Small intestine (tissue), 7 donors: ENCODE results near the gene CCDC137. TPM values are rescaled to one million over a fixed set of nuclear protein-coding genes. Genes with fewer than 3 reads are reported as not detected.

ENCODE experiments used
- DNase-seq, 2 donors: peaks; one replicate each; pipeline versions ENCODE4 v3.0.0 to v3.0.0-alpha.2; 2013
- FAIRE-seq: peaks from 2 replicates; lab custom pipeline; 2012; peaks lifted over from hg19 to GRCh38; lab: Jason Lieb, UNC
- H3K27ac ChIP-seq, 3 donors: one replicate each; pipeline ENCODE4 v1.5.1; 2013; ENCODE audit warnings: low read length in 2 of 3, mild to moderate bottlenecking in 2 of 3, control low read depth in 1 of 3, inconsistent platforms in 1 of 3, low read depth in 1 of 3, moderate library complexity in 1 of 3
- H3K27me3 ChIP-seq, 3 donors: one replicate each; pipeline ENCODE4 v1.6.1; 2013; ENCODE audit warnings: low read length in 3 of 3, inconsistent platforms in 1 of 3; ENCODE audit not compliant: control insufficient read depth in 3 of 3, insufficient read depth in 3 of 3
- H3K36me3 ChIP-seq, 3 donors: one replicate each; pipeline ENCODE4 v1.6.1; 2013; ENCODE audit warnings: low read length in 3 of 3, inconsistent platforms in 1 of 3, low read depth in 1 of 3, mild to moderate bottlenecking in 1 of 3, moderate library complexity in 1 of 3; ENCODE audit not compliant: control insufficient read depth in 3 of 3, insufficient read depth in 2 of 3
- H3K4me1 ChIP-seq, 3 donors: one replicate each; pipeline ENCODE4 v1.6.1; 2013; ENCODE audit warnings: low read length in 2 of 3, inconsistent platforms in 1 of 3, low read depth in 1 of 3, mild to moderate bottlenecking in 1 of 3, moderate library complexity in 1 of 3; ENCODE audit not compliant: control insufficient read depth in 3 of 3, insufficient read depth in 2 of 3
- H3K4me3 ChIP-seq, 3 donors: one replicate each; pipeline ENCODE4 v1.5.1; 2013; ENCODE audit warnings: low read length in 3 of 3, control low read depth in 1 of 3, inconsistent platforms in 1 of 3, low read depth in 1 of 3, mild to moderate bottlenecking in 1 of 3, moderate library complexity in 1 of 3
- H3K9me3 ChIP-seq, 2 donors: one replicate each; pipeline ENCODE4 v1.6.1; 2013; ENCODE audit warnings: low read depth in 1 of 2, low read length in 1 of 2; ENCODE audit not compliant: control insufficient read depth in 2 of 2, insufficient read depth in 1 of 2
- WGBS, 3 donors: extraction: QIAGEN DNeasy Blood & Tissue Kit; methylation state at CpG; one replicate each; pipeline ENCODE4 v1.1.7; 2013; 5-methylcytosine and 5-hydroxymethylcytosine counted together
- polyA plus RNA-seq, 4 donors: library from polyadenylated mRNA; stranded (reverse) in 3 of 4; unstranded in 1 of 4; fragments of 200-250 nt in 3 of 4; fragments of 120-200 nt in 1 of 4; gene quantifications; one replicate each; pipeline versions ENCODE4 v1.2.1 to v1.2.3, GENCODE V29; 2013
- donor health status: healthy with polysubstance abuse.
- donor health status: control.
- donor health status: control.
- donor health status: Bipolar disorder and iron deficiency.
- donor health status: healthy.

The CCDC137 gene
- polyA plus RNA-seq, 4 donors: 18.1 to 89.2 (median 21.7) TPM

DNA sequence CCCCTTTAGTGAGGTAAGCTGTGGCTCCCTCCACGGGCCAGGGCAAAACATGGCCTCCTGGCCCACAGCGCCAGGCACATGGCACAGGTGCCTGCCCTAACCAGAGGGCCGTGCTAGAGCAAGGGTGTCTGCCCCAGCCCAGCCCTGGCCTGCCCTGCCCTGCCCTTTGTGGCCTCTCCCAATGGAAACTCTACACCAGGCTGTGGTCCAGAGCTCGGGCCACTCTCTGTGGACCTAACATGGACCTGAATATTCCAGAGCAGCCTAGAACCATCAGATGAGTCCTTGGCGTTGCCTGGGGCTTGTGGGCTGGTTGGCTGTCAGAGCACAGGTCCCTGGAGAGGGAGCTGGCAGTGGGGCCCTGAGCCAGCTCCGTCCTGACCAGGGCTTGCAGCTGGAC lies 28.7 kb downstream of the CCDC137 start:
- Histone ChIP-seq H3K27me3 (no peaks in the 10 kb centered on the region), H3K27ac (no peak overlapping the region), H3K9me3 (no peaks in the 10 kb centered on the region), H3K36me3 (peaks cover 13 to 93% (median 34%) of the 10 kb centered on the region in 3 donors), H3K4me1 (no peaks in the 10 kb centered on the region), H3K4me3 (no peak overlapping the region)
- 87 to 98% (median 88%) methylated on average over 6 of the region's 6 CpGs for WGBS, 3 donors
- FAIRE-seq: no peak
- no peak for DNase-seq

DNA sequence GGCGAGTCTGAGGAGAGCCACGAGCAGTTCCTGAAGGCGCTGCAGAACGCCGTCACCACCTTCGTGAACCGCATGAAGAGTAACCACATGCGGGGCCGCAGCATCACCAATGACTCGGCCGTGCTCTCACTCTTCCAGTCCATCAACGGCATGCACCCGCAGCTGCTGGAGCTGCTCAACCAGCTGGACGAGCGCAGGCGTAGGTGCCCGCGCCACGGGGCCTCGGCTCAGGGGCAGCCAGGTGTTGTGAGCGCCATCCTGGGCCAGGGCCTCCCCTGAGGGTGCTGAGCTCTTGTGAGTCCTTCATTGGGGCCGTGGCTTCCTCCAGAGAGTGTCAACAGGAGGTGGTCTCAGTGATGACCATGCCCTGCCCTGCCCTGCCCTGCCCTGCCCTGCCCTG lies 29.3 kb downstream of the CCDC137 start:
- Histone ChIP-seq H3K27ac (no peak overlapping the region), H3K9me3 (no peaks in the 10 kb centered on the region), H3K4me3 (no peak overlapping the region), H3K36me3 (peaks cover 13 to 93% (median 36%) of the 10 kb centered on the region in 3 donors), H3K27me3 (no peaks in the 10 kb centered on the region), H3K4me1 (peaks cover 0 to 3% (median 0%) of the 10 kb centered on the region in 3 donors)
- no peak for DNase-seq
- no peak for FAIRE-seq
- 88 to 91% (median 90%) methylated on average over 22 of the region's 22 CpGs for WGBS, 3 donors

DNA sequence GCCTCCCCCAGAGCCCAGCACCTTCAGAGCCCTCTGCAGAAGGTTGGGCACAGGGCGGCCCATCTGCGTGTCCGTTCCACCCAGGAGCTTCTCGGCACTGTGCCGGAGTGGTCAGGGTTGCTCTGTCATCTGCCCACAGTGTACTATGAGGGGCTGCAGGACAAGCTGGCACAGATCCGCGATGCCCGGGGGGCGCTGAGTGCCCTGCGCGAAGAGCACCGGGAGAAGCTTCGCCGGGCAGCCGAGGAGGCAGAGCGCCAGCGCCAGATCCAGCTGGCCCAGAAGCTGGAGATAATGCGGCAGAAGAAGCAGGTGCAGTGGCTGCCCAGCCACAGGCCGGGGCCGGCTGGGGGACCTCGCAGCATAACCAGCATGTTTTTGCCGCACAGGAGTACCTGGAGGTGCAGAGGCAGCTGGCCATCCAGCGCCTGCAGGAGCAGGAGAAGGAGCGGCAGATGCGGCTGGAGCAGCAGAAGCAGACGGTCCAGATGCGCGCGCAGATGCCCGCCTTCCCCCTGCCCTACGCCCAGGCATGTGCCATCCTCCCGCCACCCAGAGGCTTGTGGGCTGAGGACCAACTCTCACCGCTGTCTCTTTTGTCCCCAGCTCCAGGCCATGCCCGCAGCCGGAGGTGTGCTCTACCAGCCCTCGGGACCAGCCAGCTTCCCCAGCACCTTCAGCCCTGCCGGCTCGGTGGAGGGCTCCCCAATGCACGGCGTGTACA lies 29.8 kb downstream of the CCDC137 start:
- 91 to 96% (median 94%) methylated on average over 37 to 40 of the region's 40 CpGs for WGBS, 3 donors
- DNase-seq (no peak), FAIRE-seq (no peak)
- H3K4me3 ChIP-seq: no peak overlapping the region
- H3K9me3 ChIP-seq: no peaks in the 10 kb centered on the region
- H3K4me1 ChIP-seq: peaks cover 0 to 9% (median 0%) of the 10 kb centered on the region in 3 donors
- H3K27ac ChIP-seq: no peak overlapping the region
- peaks cover 13 to 93% (median 36%) of the 10 kb centered on the region in 3 donors for H3K36me3 ChIP-seq
- H3K27me3 ChIP-seq: no peaks in the 10 kb centered on the region

DNA sequence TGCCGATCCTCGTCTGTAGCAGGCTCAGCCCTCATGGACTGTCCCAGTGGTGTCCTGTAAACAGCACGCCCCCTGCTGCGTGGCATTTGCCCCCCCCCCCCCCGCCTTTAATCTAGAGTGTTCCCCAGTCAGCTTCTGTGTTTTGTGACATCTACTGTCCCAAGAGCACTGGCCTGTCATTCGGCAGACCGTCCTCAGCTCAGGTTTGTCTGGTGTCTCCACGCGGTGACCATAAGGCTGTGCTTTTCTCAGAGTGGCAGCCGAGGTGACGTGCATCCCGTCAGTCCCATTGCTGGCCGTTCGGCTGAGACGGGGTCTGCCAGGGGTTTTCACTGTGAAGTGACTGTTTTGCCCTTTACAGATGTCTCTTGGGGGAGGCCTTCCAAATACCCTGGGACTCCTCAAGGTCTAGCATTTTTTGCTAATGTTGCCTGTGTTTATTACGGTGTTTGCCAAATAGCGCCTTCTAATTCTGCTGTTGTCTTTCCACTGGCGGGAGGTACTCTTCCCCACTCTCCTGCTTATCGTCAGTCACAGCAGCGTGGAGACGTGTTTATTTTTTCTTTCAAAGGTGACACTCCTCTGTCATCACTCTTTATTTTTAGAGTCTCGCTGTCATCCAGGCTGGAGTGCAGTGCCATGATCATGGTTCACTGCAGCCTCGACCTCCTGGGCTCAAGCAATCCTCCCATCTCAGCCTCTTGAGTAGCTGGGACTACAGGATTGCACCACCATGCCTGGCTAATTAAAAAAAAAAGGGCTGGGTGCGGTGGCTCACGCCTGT lies 30.9 kb downstream of the CCDC137 start:
- Histone ChIP-seq H3K9me3 (no peaks in the 10 kb centered on the region), H3K27ac (no peak overlapping the region), H3K36me3 (peaks cover 13 to 86% (median 32%) of the 10 kb centered on the region in 3 donors), H3K27me3 (no peaks in the 10 kb centered on the region), H3K4me3 (no peak overlapping the region), H3K4me1 (peaks cover 0 to 14% (median 0%) of the 10 kb centered on the region in 3 donors)
- WGBS, 3 donors: 86 to 90% (median 88%) methylated on average over 25 of the region's 25 CpGs
- DNase-seq (no peak), FAIRE-seq (no peak)

DNA sequence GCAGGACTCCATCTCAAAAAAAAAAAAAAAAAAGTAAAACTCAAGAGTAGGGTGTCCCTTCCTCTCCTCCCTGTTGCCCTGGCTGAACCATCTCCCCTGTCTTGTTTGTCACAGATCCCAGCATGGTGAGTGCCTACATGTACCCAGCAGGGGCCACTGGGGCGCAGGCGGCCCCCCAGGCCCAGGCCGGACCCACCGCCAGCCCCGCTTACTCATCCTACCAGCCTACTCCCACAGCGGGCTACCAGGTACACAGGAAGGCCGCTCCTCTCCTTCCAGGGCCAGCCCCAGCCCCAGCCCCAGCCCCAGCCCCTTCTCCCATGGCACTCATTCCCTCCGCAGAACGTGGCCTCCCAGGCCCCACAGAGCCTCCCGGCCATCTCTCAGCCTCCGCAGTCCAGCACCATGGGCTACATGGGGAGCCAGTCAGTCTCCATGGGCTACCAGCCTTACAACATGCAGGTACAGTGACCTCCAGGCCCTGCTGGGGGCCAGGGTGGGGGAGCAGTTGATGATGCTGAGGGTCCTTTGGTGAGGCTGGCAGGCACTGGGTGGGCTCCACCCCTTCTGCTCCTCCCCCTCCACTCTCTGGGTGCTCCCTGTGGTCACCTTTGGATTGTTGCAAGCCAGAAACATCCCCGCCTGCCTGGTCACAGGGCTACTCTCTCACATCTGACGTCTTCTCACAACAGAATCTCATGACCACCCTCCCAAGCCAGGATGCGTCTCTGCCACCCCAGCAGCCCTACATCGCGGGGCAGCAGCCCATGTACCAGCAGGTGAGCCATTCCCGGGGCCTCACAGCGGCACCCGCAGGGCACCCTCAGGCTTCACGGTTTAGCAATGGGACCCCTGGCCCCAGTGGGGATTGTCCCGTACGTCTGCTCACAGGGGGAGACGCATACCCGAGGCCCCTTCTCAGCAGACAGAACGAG lies 34.1 kb downstream of the CCDC137 start:
- 87 to 89% (median 88%) methylated on average over 25 of the region's 25 CpGs for WGBS, 3 donors
- Histone ChIP-seq H3K4me1 (peaks cover 0 to 21% (median 0%) of the 10 kb centered on the region in 3 donors), H3K27ac (no peak overlapping the region), H3K4me3 (peak overlapping the region in 1 of 3 donors; percentile 88), H3K9me3 (no peaks in the 10 kb centered on the region), H3K36me3 (peaks cover 9 to 71% (median 18%) of the 10 kb centered on the region in 3 donors), H3K27me3 (no peaks in the 10 kb centered on the region)
- FAIRE-seq (no peak), DNase-seq (no peak)

DNA sequence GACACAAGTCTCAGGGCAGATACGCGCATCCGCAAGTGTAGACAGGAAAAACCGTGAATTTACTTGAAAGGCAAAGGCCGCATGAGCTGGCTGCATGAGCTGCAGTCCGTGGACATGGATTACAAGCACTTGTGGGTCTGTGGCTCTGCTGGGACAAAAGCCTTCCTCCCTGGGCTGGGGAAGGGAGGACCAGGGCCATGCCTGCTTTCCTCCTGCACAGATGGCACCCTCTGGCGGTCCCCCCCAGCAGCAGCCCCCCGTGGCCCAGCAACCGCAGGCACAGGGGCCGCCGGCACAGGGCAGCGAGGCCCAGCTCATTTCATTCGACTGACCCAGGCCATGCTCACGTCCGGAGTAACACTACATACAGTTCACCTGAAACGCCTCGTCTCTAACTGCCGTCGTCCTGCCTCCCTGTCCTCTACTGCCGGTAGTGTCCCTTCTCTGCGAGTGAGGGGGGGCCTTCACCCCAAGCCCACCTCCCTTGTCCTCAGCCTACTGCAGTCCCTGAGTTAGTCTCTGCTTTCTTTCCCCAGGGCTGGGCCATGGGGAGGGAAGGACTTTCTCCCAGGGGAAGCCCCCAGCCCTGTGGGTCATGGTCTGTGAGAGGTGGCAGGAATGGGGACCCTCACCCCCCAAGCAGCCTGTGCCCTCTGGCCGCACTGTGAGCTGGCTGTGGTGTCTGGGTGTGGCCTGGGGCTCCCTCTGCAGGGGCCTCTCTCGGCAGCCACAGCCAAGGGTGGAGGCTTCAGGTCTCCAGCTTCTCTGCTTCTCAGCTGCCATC lies 34.9 kb downstream of the CCDC137 start:
- peak overlapping the region in 2 of 3 donors; percentile 30 to 95 for H3K27ac ChIP-seq
- H3K27me3 ChIP-seq: no peaks in the 10 kb centered on the region
- H3K36me3 ChIP-seq: peaks cover 7 to 71% (median 13%) of the 10 kb centered on the region in 3 donors
- FAIRE-seq (no peak), DNase-seq (peak; percentile 33 to 60)
- H3K4me1 ChIP-seq: peaks cover 0 to 21% (median 0%) of the 10 kb centered on the region in 3 donors
- 45 to 66% (median 54%) methylated on average over 23 of the region's 23 CpGs for WGBS, 3 donors
- no peaks in the 10 kb centered on the region for H3K9me3 ChIP-seq
- H3K4me3 ChIP-seq: peak overlapping the region in 2 of 3 donors; percentile 88 to 94

DNA sequence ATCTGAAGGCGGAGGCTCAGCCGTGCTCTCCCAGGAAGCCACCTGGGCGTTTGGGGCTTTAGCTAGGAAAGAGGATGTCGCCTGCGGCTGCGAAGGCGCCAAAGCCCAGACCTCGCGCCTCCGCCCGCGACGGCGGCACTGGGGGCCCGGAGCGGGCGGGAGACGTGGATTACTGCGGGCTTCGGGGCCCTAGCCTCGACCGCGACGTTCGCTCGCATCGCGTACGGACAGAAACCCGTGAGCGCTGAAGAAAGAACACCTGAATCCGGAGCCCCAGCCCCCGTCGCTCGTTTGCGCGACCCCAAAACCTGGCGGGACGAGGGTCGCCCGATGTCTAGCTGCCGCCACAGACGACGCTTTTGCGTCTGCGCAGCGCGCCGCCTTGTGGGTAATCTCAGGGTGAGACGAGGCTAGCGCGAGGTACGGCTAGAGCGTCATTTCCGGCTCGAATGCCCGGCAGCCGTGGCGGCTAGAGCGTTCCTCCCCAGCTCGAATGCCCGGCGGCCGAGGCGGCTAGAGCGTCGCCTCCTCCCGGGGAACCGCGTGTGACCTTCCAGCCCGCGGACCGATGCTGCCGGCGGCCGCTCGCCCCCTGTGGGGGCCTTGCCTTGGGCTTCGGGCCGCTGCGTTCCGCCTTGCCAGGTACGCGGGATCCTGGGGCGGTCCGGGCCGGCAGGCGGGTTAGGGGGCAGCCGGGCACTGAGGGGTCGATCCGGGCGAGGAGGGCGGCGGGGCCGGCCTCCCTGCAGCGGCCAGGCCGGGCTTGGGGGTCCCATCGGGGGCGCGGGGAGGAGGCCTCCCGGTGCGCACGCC lies 36.6 kb downstream of the CCDC137 start, which contains the start of gene MRPL12:
Gene MRPL12 (plus strand): TSS at position 434 of the 813 bp plus-strand sequence. CDS start 135 bp downstream, at position 569.
- H3K27ac ChIP-seq: peak within 1 kb of the TSS; percentile 88 to 96 (median 95)
- DNase-seq (peak; percentile 93 to 98), FAIRE-seq (no peak)
- H3K9me3 ChIP-seq: no peaks in the 10 kb centered on the region
- H3K27me3 ChIP-seq: no peaks in the 10 kb centered on the region
- H3K4me1 ChIP-seq: peaks cover 0 to 21% (median 0%) of the 10 kb centered on the region in 3 donors
- WGBS, 3 donors: 0 to 1% (median 0%) methylated on average over 77 to 102 of the region's 102 CpGs
- H3K36me3 ChIP-seq: peaks cover 12 to 71% (median 13%) of the 10 kb centered on the region in 3 donors
- peak within 1 kb of the TSS; percentile 88 to 97 (median 94) for H3K4me3 ChIP-seq
